NCI-H187 treated with DMSO at 0.1 percent for 48 hours (cell line): ENCODE measurements around the gene LIN37.
"Not testable (repeated sequence)": the region's sequence is repeated elsewhere in the genome, so short reads cannot be mapped to it uniquely, and the experiment has no call there.

Experiments
- DNase-seq: peaks from one replicate; lab custom pipeline; 2025; lab: John Stamatoyannopoulos, UW

LIN37 gene

DNA sequence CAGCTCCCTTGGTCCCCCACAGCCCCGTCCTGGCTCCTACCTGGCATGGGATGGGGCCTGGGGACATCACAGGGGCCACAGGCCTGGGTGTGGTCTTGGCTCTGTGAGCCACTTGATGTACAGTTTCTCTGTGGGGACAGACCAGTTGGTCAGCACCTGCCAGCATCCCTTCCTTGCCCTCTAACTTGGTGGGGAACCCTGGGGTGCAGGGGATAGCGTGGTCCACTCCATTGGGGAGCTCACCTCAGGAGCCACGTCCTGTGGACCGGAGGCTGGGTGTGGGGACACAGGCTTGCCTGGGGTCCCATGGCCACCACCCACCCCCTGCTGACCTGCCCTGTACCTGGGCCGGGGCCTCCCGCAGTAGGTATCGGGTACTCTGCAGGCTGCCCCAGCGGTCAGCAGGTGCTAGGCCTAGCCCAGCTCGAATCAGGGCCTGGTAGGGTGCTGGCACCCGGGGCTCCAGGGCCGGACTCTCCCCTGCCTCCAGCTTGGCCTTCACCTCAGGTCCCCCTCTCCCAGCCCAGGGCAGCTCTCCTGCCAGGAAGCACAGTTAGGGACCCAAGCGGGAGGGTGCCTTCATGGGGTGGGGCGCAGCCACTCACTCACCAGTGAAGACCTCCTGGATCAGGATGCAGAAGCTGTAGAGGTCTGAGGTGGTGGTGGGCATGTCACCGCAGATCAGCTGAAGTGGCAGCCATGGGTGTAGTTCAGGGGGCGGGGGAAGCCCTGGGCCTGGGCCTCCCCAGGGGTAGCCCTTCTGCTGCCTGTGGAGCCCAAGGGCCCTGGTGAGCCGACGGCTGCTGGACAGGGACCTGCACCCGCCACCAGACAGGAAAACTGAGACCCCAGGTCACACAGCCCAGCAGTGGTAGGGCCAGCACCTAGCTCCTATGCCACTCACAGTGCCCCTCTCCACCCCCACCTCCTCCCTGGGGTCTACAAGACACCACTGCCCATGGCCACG lies 41.9 kb downstream of the LIN37 start:
- DNase-seq = no peak

DNA sequence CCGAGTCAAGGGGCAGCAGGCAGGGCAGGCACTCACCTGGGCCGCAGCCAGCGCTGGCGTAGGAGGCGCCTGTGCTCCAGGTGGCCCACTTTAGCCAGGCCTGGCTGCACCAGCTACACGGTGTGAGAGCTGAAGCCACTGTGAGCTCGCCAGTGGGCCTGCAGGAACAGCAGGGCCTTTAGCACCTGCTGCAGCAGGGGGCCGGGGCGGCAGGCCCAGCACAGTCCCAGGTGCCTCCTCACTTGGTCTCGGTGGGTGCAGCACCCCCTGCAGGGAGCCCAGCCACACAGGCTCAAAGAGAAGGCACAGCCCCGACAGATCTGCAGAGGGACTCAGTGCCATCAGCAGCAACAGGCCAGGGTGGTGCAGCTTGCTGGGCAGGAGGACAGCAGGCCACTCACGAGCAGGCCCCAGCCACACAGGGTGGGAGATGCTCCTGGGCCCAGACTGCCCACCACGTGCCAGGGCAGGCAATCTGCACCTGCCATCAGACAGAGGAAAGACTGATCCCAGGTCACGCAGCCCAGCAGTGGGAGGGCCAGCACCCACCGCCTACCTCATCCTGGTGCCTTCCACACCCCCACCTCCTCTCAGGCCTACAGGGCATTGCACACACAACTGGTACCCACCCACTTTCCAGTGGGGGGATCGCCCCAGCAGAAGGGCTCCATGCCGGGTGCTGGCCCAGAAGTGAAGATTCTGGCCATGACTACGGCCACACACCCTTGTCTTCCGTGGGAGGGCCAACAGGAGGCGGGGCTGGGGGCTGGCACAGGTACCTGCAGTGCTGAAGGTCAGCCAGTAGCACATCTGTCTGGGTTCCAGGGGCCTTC lies 42.8 kb downstream of the LIN37 start:
- no peak for DNase-seq

GRCh38 chr19:35791814-35792279 lies 43.5 kb downstream of the LIN37 start:
- DNase-seq = no peak

DNA sequence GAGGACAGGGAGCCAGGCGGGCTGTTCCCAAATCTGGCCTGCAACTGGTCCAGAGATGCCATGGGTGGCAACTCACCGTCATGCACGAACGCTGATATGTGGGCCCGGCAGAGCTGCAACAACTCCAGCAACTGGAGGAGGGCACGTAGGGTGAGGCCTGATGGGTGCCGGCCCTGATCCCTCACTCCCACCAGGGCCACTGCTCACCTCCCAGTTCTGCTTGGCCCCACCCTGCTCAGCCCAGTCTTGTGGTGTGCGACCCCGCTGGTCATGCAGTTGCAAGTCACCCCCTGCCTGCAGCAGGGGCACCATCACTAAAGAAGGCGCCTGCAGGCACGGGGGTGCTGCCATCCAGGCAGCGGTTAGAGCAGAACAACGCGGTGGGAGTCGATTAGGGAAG lies 43.9 kb downstream of the LIN37 start:
- DNase-seq = no peak

- no peak for DNase-seq
Measured at GRCh38 chr19:35792888-35793287, 44.5 kb downstream of the LIN37 start.

- no peak for DNase-seq
Measured at GRCh38 chr19:35793381-35794165, 45.2 kb downstream of the LIN37 start.

DNA sequence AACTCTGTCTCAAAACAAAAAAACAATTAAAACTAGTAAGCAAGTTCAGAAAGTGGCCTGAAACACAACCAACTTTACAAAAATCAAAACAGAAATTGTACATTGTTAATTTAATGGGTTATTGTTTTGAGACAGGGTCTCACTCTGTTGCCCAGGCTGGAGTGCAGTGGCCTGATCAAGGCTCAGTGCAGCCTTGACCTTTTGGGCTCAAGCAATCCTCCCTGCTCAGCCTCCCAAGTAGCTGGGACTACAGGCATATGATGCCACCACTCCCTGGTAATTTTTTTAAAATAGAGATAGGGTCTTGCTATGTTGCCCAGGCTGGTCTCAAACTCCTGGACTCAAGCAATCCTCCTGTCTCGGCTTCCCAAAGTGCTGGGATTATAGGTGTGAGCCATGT lies 47.2 kb downstream of the LIN37 start:
- not testable (repeated sequence) for DNase-seq

- DNase-seq = no peak
Measured at GRCh38 chr19:35796645-35797542, 48.5 kb downstream of the LIN37 start.

DNA sequence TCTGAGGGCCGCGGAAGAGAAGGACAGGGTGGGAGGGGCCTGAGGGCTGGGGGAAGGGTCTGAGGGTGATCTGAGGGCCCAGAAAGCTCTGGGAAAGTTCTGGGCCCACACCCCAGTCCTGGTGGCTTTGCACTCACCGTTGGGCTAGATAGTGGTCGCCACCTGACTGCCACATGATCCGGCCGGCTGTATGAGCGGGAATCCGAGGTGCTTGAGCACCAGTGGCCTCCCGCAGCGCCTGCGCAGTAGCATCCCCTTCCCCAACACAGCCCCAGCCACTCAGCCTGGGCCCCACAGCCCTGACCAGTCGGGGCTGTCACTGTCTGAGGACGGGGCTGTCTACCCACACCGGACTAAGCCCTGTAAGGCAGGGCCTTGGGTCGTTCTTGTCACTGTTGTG lies 49.3 kb downstream of the LIN37 start:
- DNase-seq = no peak

GRCh38 chr19:35801828-35802227 lies 53.5 kb downstream of the LIN37 start:
- no peak for DNase-seq
